Liver (tissue), 9 donors: Measurements from ENCODE around the gene RXFP3. TPM values are rescaled to one million over a fixed set of nuclear protein-coding genes. Genes with fewer than 3 reads are reported as not detected.

Source experiments
- DNase-seq: peaks from one replicate; pipeline ENCODE4 v3.0.0-alpha.2; 2017; ENCODE audit warnings: low spot score
- H3K27ac ChIP-seq, 2 donors: one replicate each; pipeline ENCODE4 v1.7.0; 2013; ENCODE audit warnings: inconsistent platforms in 2 of 2, low read length in 2 of 2, control low read depth in 1 of 2, low read depth in 1 of 2, mild to moderate bottlenecking in 1 of 2
- H3K27me3 ChIP-seq, 4 donors: one replicate each; pipeline versions ENCODE4 v1.6.1 to v1.7.0; 2013; ENCODE audit warnings: low read length in 3 of 4, inconsistent platforms in 1 of 4, mild to moderate bottlenecking in 1 of 4, moderate library complexity in 1 of 4; ENCODE audit not compliant: control insufficient read depth in 4 of 4, insufficient read depth in 4 of 4
- H3K36me3 ChIP-seq, 4 donors: one replicate each; pipeline versions ENCODE4 v1.6.1 to v1.7.0; 2013; ENCODE audit warnings: low read length in 3 of 4, mild to moderate bottlenecking in 3 of 4, low read depth in 1 of 4, moderate library complexity in 1 of 4; ENCODE audit not compliant: control insufficient read depth in 4 of 4, insufficient read depth in 3 of 4
- H3K4me1 ChIP-seq, 4 donors: one replicate each; pipeline versions ENCODE4 v1.6.1 to v1.7.0; 2013; ENCODE audit warnings: low read length in 3 of 4, mild to moderate bottlenecking in 3 of 4, moderate library complexity in 1 of 4; ENCODE audit not compliant: control insufficient read depth in 4 of 4, insufficient read depth in 4 of 4
- H3K4me3 ChIP-seq, 3 donors: one replicate each; pipeline versions ENCODE4 v1.6.1 to v1.7.0; 2013; ENCODE audit warnings: low read length in 3 of 3, control low read depth in 1 of 3, low read depth in 1 of 3, mild to moderate bottlenecking in 1 of 3
- H3K9ac ChIP-seq, 2 donors: one replicate each; pipeline ENCODE4 v1.7.0; 2013; ENCODE audit warnings: low read length in 2 of 2, mild to moderate bottlenecking in 2 of 2, moderate library complexity in 2 of 2, control low read depth in 1 of 2, low read depth in 1 of 2
- H3K9me3 ChIP-seq, 4 donors: one replicate each; pipeline versions ENCODE4 v1.6.1 to v1.7.0; 2013; ENCODE audit warnings: low read length in 3 of 4; ENCODE audit not compliant: control insufficient read depth in 4 of 4
- ATF3 ChIP-seq: IDR thresholded peaks from 2 replicates; pipeline ENCODE4 v1.6.1; 2016; ENCODE audit warnings: antibody characterized with exemption
- CTCF ChIP-seq: fragments of 150-350 bp; IDR thresholded peaks from 2 replicates; pipeline ENCODE4 v1.5.1; 2017; ENCODE audit warnings: improper control_type of control experiment, low read depth, low read length; ENCODE audit not compliant: missing input control
- EGR1 ChIP-seq, 2 donors: IDR thresholded peaks; 2 replicates each; pipeline ENCODE4 v1.6.1; 2016 to 2018; ENCODE audit warnings: antibody characterized with exemption in 2 of 2, low read depth in 2 of 2
- FOXA2 ChIP-seq: IDR thresholded peaks from 2 replicates; pipeline ENCODE4 v1.6.1; 2016; ENCODE audit warnings: antibody characterized with exemption
- GABPA ChIP-seq, 2 donors: IDR thresholded peaks in 1 of 2; conservative IDR thresholded peaks in 1 of 2; 2 replicates each; pipeline ENCODE4 v1.6.1; 2016; ENCODE audit warnings: antibody characterized with exemption in 2 of 2, mild to moderate bottlenecking in 1 of 2, moderate library complexity in 1 of 2
- HNF4A ChIP-seq, 2 donors: conservative IDR thresholded peaks; 2 replicates each; pipeline ENCODE4 v1.6.1; 2016; ENCODE audit warnings: antibody characterized with exemption in 2 of 2, mild to moderate bottlenecking in 2 of 2
- HNF4G ChIP-seq: IDR thresholded peaks from 2 replicates; pipeline ENCODE4 v1.6.1; 2016; ENCODE audit warnings: antibody characterized with exemption
- JUND ChIP-seq, 2 donors: IDR thresholded peaks; 2 replicates each; pipeline ENCODE4 v1.6.1; 2016; ENCODE audit warnings: antibody characterized with exemption in 2 of 2
- MAX ChIP-seq: IDR thresholded peaks from 2 replicates; pipeline ENCODE4 v1.6.1; 2016; ENCODE audit warnings: antibody characterized with exemption
- RAD21 ChIP-seq, 2 donors: IDR thresholded peaks; 2 replicates each; pipeline ENCODE4 v1.6.1; 2016; ENCODE audit warnings: antibody characterized with exemption in 2 of 2, mild to moderate bottlenecking in 2 of 2
- REST ChIP-seq: IDR thresholded peaks from 2 replicates; pipeline ENCODE4 v1.6.1; 2016; ENCODE audit warnings: antibody characterized with exemption, mild to moderate bottlenecking
- SP1 ChIP-seq: IDR thresholded peaks from 2 replicates; pipeline ENCODE4 v1.6.1; 2018; ENCODE audit warnings: antibody characterized with exemption, mild to moderate bottlenecking
- TAF1 ChIP-seq: conservative IDR thresholded peaks from 2 replicates; pipeline ENCODE4 v1.6.1; 2016; ENCODE audit warnings: antibody characterized with exemption, mild to moderate bottlenecking
- WGBS: extraction: QIAGEN DNeasy Blood & Tissue Kit; methylation state at CpG from one replicate; pipeline ENCODE4 v1.1.7; 2013; 5-methylcytosine and 5-hydroxymethylcytosine counted together
- polyA plus RNA-seq, 2 donors: library from polyadenylated mRNA; stranded (reverse) in 1 of 2; unstranded in 1 of 2; fragments of 200-250 nt in 1 of 2; fragments of >200 nt in 1 of 2; fragmentation: Nextera tagmentation in 1 of 2; extraction: Ambion mirVana in 1 of 2; gene quantifications; one replicate each; pipeline versions ENCODE4 v1.2.1 to v1.2.3, GENCODE V29; 2013 to 2015
- total RNA-seq, 2 donors: library from RNA; depleted of rRNA; stranded (reverse); fragments of >200 nt; gene quantifications; one replicate each; pipeline ENCODE4 v1.2.3, GENCODE V29; 2014
- donor health status: healthy.
- donor health status: healthy.
- donor health status: healthy.
- donor health status: healthy.
- donor health status: healthy.

The RXFP3 gene
- total and polyA plus RNA-seq, 4 donors, result not detected

GRCh38 chr5:33981408-33982162, 45.4 kb downstream of the RXFP3 start:
- no peak overlapping the region for H3K4me3 ChIP-seq
- no peaks in the 10 kb centered on the region for H3K27me3 ChIP-seq
- no peak for TF ChIP-seq HNF4G
- TF ChIP-seq ATF3, result no peak
- TF ChIP-seq JUND (IDR thresholded peaks at IDR 0.05), result no peak
- TF ChIP-seq MAX, result no peak
- H3K4me1 ChIP-seq, result peaks cover 0 to 13% (median 4%) of the 10 kb centered on the region in 4 donors
- no peak for DNase-seq
- H3K9ac ChIP-seq, result no peak overlapping the region
- H3K9me3 ChIP-seq, result no peaks in the 10 kb centered on the region
- no peak overlapping the region for H3K27ac ChIP-seq
- H3K36me3 ChIP-seq, result peaks cover under 1 to 9% (median 3%) of the 10 kb centered on the region in 4 donors
- 84% methylated on average over 8 of the region's 8 CpGs for WGBS

- Histone ChIP-seq H3K9me3 (no peaks in the 10 kb centered on the region), H3K36me3 (peaks cover 4 to 23% (median 21%) of the 10 kb centered on the region in 4 donors), H3K27me3 (no peaks in the 10 kb centered on the region), H3K27ac (no peak overlapping the region), H3K9ac (no peak overlapping the region), H3K4me1 (peaks cover 0 to 13% (median 4%) of the 10 kb centered on the region in 4 donors), H3K4me3 (no peak overlapping the region)
- TF ChIP-seq CTCF (no peak), HNF4A (conservative IDR thresholded peaks at IDR 0.05) (no peak), FOXA2 (no peak), ATF3 (no peak), EGR1 (IDR thresholded peaks at IDR 0.05; ENCODE audit: low read depth in 2 of 2) (no peak), GABPA (IDR thresholded peaks at IDR 0.05 in 1 of 2, conservative IDR thresholded peaks at IDR 0.05 in 1 of 2) (no peak), TAF1 (no peak), MAX (no peak), REST (no peak), RAD21 (IDR thresholded peaks at IDR 0.05) (no peak), SP1 (no peak), HNF4G (no peak)
- DNase-seq, result no peak
- WGBS, result 97% methylated on average over 15 of the region's 15 CpGs
Observed at GRCh38 chr5:33984178-33984577, 48.0 kb downstream of the RXFP3 start.
